ENCODE measurements around the gene FRRS1.
"Not testable (repeated sequence)": the region's sequence is repeated elsewhere in the genome, so short reads cannot be mapped to it uniquely, and the experiment has no call there.

Gene FRRS1

DNA sequence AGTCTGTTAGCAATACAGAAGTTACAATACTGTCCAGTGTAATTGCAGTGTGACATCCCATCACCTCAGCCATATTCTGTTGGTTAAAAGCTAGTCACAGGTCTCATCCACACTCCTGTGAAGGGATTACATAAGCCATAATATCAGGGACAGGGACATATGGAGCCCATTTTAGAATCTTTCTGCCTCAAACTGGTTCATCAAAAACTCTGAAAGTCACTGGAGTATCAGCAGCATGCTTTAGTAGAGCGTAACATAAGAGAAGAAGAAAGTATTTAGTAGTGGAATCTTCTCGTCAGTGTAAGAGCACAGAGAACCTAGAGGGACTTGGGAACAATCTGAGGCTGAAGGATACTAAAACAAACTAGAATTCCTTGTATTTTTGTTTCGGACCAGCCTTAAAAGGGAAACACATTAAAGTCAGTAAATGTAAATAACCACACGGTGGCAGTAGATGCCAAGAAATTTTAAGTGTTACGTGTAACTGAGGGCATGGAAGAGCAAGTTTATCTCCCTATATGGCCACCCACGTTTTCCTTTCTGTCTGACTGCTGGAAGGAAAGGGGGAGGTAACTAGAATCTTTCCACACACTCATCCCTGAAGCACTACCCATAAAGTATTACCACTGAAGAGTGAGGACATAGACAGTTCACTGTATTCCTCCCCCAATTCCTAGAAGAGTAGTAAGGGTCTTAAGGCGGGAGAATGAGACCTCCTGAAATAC is 42.1 kb upstream of the FRRS1 start:
- peak overlapping the region; percentile 80 for H3K9ac ChIP-seq (ENCODE audit: low read length)
- H3K18ac ChIP-seq (ENCODE audit: low read depth in 1 of 2, low read length in 2 of 2): no peak overlapping the region
- no peak overlapping the region for H2AK5ac ChIP-seq (ENCODE audit: low read length, severe bottlenecking)
- no peak overlapping the region for H3K14ac ChIP-seq (ENCODE audit: low read length in 2 of 2)
- no peak overlapping the region for H3K4ac ChIP-seq (ENCODE audit: low read depth in 1 of 2, low read length in 2 of 2)
- no peak overlapping the region for H3K4me3 ChIP-seq (ENCODE audit: insufficient read depth in 1 of 2, low read depth in 1 of 2, low read length in 2 of 2)
- H2BK12ac ChIP-seq (ENCODE audit: low read length in 2 of 2): peak overlapping the region in 1 of 2 experiments; percentile 60
- H4K8ac ChIP-seq (ENCODE audit: low read length): no peak overlapping the region
- H3K9me3 ChIP-seq (ENCODE audit: control insufficient read depth, low read length): no peaks in the 10 kb centered on the region
- H2BK15ac ChIP-seq (ENCODE audit: low read depth, poor library complexity, severe bottlenecking): no peak overlapping the region
- no peaks in the 10 kb centered on the region for H3K4me1 ChIP-seq (ENCODE audit: control insufficient read depth, insufficient read depth, low read depth, low read length)
- no peak overlapping the region for H3K23ac ChIP-seq (ENCODE audit: low read length in 2 of 2)
- H4K91ac ChIP-seq (ENCODE audit: low read length): no peak overlapping the region
- no peaks in the 10 kb centered on the region for H3K79me1 ChIP-seq (replicated peaks; ENCODE audit: low read length, poor library complexity, severe bottlenecking)
- H2AFZ ChIP-seq (ENCODE audit: low read depth, low read length): peak overlapping the region; percentile 70
- WGBS: 9% methylated on average over 3 of the region's 7 CpGs
- H2BK120ac ChIP-seq (ENCODE audit: low read depth, low read length): no peak overlapping the region
- H2BK5ac ChIP-seq (ENCODE audit: low read depth, low read length, poor library complexity, severe bottlenecking): no peak overlapping the region
- no peak overlapping the region for H3K27ac ChIP-seq (ENCODE audit: low read length, poor library complexity, severe bottlenecking)
- H3K27me3 ChIP-seq (ENCODE audit: control insufficient read depth in 1 of 2, insufficient read depth in 1 of 2, low read length in 2 of 2): peaks cover 11 to 20% of the 10 kb centered on the region in 2 experiments
- H3K36me3 ChIP-seq (ENCODE audit: control insufficient read depth in 1 of 2, insufficient read depth in 2 of 2, low read depth in 1 of 2, low read length in 2 of 2): no peaks in the 10 kb centered on the region
- DNase-seq: peak; percentile 94
- peak overlapping the region; percentile 7 for H3K4me2 ChIP-seq (ENCODE audit: low read length, poor library complexity, severe bottlenecking)

DNA sequence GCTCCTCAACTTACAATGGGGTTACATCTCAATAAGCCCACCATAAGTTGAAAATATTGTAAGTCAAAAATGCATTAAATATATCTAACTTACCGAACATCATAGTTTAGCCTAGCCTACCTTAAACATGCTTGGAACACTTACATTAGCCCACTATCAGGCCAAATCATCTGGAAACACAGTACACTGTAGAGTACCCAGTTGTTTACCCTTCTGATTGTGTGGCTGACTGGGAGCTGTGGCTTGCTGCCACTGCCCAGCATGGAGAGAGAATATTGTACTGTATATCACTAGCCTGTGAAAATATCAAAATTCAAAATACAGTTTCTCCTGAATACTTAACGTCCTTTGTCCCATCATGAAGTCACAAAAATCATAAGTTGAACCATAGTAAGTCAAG is 40.4 kb upstream of the FRRS1 start:
- Histone ChIP-seq H3K9me3 (ENCODE audit: control insufficient read depth, low read length) (no peaks in the 10 kb centered on the region), H3K79me1 (replicated peaks; ENCODE audit: low read length, poor library complexity, severe bottlenecking) (no peaks in the 10 kb centered on the region), H2BK12ac (ENCODE audit: low read length in 2 of 2) (no peak overlapping the region)

DNA sequence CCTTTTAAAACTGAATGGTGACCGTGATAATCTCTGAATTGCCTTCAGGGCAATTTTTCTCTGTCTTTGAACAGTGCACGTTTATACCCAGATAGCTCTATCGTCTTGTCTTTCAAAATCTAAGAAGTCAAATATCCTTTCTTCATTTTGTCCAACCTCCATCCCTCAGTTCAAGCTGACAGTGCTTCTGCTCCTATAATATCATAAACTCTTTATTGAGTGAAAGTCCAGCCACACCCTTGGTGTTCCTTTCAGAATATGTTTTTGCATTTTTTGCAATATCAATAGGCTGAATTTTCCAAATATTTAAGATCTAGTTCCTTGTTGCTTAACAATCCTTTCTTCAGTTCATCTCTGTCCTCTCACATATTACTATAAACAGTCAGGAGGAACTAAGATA is 35.1 kb upstream of the FRRS1 start:
- Histone ChIP-seq H2BK12ac (ENCODE audit: low read length in 2 of 2) (no peak overlapping the region), H2BK15ac (ENCODE audit: low read depth, poor library complexity, severe bottlenecking) (no peak overlapping the region), H3K27ac (ENCODE audit: low read length, poor library complexity, severe bottlenecking) (no peak overlapping the region), H2BK5ac (ENCODE audit: low read depth, low read length, poor library complexity, severe bottlenecking) (no peak overlapping the region), H2AFZ (ENCODE audit: low read depth, low read length) (no peak overlapping the region), H3K4me3 (ENCODE audit: insufficient read depth in 1 of 2, low read depth in 1 of 2, low read length in 2 of 2) (no peak overlapping the region), H3K9ac (ENCODE audit: low read length) (no peak overlapping the region), H2AK5ac (ENCODE audit: low read length, severe bottlenecking) (no peak overlapping the region), H4K8ac (ENCODE audit: low read length) (no peak overlapping the region), H3K4me1 (ENCODE audit: control insufficient read depth, insufficient read depth, low read depth, low read length) (no peaks in the 10 kb centered on the region), H3K27me3 (ENCODE audit: control insufficient read depth in 1 of 2, insufficient read depth in 1 of 2, low read length in 2 of 2) (peaks cover 12 to 15% of the 10 kb centered on the region in 2 experiments), H3K4ac (ENCODE audit: low read depth in 1 of 2, low read length in 2 of 2) (no peak overlapping the region), H4K91ac (ENCODE audit: low read length) (no peak overlapping the region), H3K4me2 (ENCODE audit: low read length, poor library complexity, severe bottlenecking) (no peak overlapping the region), H3K79me1 (replicated peaks; ENCODE audit: low read length, poor library complexity, severe bottlenecking) (no peaks in the 10 kb centered on the region), H3K36me3 (ENCODE audit: control insufficient read depth in 1 of 2, insufficient read depth in 2 of 2, low read depth in 1 of 2, low read length in 2 of 2) (no peaks in the 10 kb centered on the region), H3K18ac (ENCODE audit: low read depth in 1 of 2, low read length in 2 of 2) (no peak overlapping the region), H3K23ac (ENCODE audit: low read length in 2 of 2) (no peak overlapping the region), H3K9me3 (ENCODE audit: control insufficient read depth, low read length) (no peaks in the 10 kb centered on the region), H3K14ac (ENCODE audit: low read length in 2 of 2) (no peak overlapping the region), H2BK120ac (ENCODE audit: low read depth, low read length) (no peak overlapping the region)
- DNase-seq: no peak
- WGBS: 93% methylated on average over 3 of the region's 3 CpGs

More for the DNA sequence above, 40.4 kb upstream of the FRRS1 start:
- no peak overlapping the region for H2AK5ac ChIP-seq (ENCODE audit: low read length, severe bottlenecking)
- no peak overlapping the region for H2BK15ac ChIP-seq (ENCODE audit: low read depth, poor library complexity, severe bottlenecking)
- DNase-seq: no peak
- no peak overlapping the region for H3K4ac ChIP-seq (ENCODE audit: low read depth in 1 of 2, low read length in 2 of 2)
- no peak overlapping the region for H3K23ac ChIP-seq (ENCODE audit: low read length in 2 of 2)
- peaks cover 12 to 20% of the 10 kb centered on the region in 2 experiments for H3K27me3 ChIP-seq (ENCODE audit: control insufficient read depth in 1 of 2, insufficient read depth in 1 of 2, low read length in 2 of 2)
- H2BK120ac ChIP-seq (ENCODE audit: low read depth, low read length): no peak overlapping the region
- no peak overlapping the region for H3K14ac ChIP-seq (ENCODE audit: low read length in 2 of 2)
- H3K4me2 ChIP-seq (ENCODE audit: low read length, poor library complexity, severe bottlenecking): no peak overlapping the region
- no peak overlapping the region for H3K27ac ChIP-seq (ENCODE audit: low read length, poor library complexity, severe bottlenecking)
- no peak overlapping the region for H2BK5ac ChIP-seq (ENCODE audit: low read depth, low read length, poor library complexity, severe bottlenecking)
- H2AFZ ChIP-seq (ENCODE audit: low read depth, low read length): no peak overlapping the region
- H3K36me3 ChIP-seq (ENCODE audit: control insufficient read depth in 1 of 2, insufficient read depth in 2 of 2, low read depth in 1 of 2, low read length in 2 of 2): no peaks in the 10 kb centered on the region
- no peak overlapping the region for H3K18ac ChIP-seq (ENCODE audit: low read depth in 1 of 2, low read length in 2 of 2)
- H4K91ac ChIP-seq (ENCODE audit: low read length): no peak overlapping the region
- H3K9ac ChIP-seq (ENCODE audit: low read length): no peak overlapping the region
- WGBS: 54% methylated on average over 2 of the region's 2 CpGs
- H4K8ac ChIP-seq (ENCODE audit: low read length): no peak overlapping the region
- no peak overlapping the region for H3K4me3 ChIP-seq (ENCODE audit: insufficient read depth in 1 of 2, low read depth in 1 of 2, low read length in 2 of 2)
- no peaks in the 10 kb centered on the region for H3K4me1 ChIP-seq (ENCODE audit: control insufficient read depth, insufficient read depth, low read depth, low read length)

DNA sequence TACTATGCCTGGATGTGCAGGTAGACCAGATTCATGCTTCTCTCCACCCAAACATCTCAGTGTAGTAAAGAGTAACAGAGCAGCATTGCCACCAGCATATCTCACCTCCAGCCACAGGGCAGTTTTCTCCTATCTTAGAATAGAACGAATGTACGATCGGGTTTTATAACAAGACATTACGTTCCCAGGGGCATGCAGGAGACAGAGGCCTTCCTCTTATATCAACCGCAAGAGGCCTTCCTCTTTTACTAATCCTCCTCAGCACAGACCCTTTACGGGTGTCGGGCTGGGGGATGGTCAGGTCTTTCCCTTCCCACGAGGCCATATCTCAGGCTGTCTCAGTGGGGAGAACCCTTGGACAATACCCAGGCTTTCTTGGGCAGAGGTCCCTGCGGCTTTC is 27.4 kb upstream of the FRRS1 start:
- H3K23ac ChIP-seq (ENCODE audit: low read length in 2 of 2); H2BK5ac ChIP-seq (ENCODE audit: low read depth, low read length, poor library complexity, severe bottlenecking); H3K4me2 ChIP-seq (ENCODE audit: low read length, poor library complexity, severe bottlenecking); H2BK15ac ChIP-seq (ENCODE audit: low read depth, poor library complexity, severe bottlenecking); H3K14ac ChIP-seq (ENCODE audit: low read length in 2 of 2); H3K27me3 ChIP-seq (ENCODE audit: control insufficient read depth in 1 of 2, insufficient read depth in 1 of 2, low read length in 2 of 2); H2AK5ac ChIP-seq (ENCODE audit: low read length, severe bottlenecking); H3K18ac ChIP-seq (ENCODE audit: low read depth in 1 of 2, low read length in 2 of 2); H2BK120ac ChIP-seq (ENCODE audit: low read depth, low read length); H4K8ac ChIP-seq (ENCODE audit: low read length); H2AFZ ChIP-seq (ENCODE audit: low read depth, low read length); H3K36me3 ChIP-seq (ENCODE audit: control insufficient read depth in 1 of 2, insufficient read depth in 2 of 2, low read depth in 1 of 2, low read length in 2 of 2); DNase-seq; H3K79me1 ChIP-seq (replicated peaks; ENCODE audit: low read length, poor library complexity, severe bottlenecking); H3K9ac ChIP-seq (ENCODE audit: low read length); H3K4me1 ChIP-seq (ENCODE audit: control insufficient read depth, insufficient read depth, low read depth, low read length); H4K91ac ChIP-seq (ENCODE audit: low read length); H2BK12ac ChIP-seq (ENCODE audit: low read length in 2 of 2); H3K27ac ChIP-seq (ENCODE audit: low read length, poor library complexity, severe bottlenecking); H3K9me3 ChIP-seq (ENCODE audit: control insufficient read depth, low read length); H3K4ac ChIP-seq (ENCODE audit: low read depth in 1 of 2, low read length in 2 of 2); H3K4me3 ChIP-seq (ENCODE audit: insufficient read depth in 1 of 2, low read depth in 1 of 2, low read length in 2 of 2): not testable (repeated sequence)
- WGBS: 93% methylated on average over 9 of the region's 9 CpGs

Data from mesenchymal stem cell (in vitro differentiated cells and primary cell).